ENCODE results near the gene MKX.

The MKX gene

GRCh38 chr10:27745732-27746396 is at the start of gene MKX:
TSS of gene MKX (minus strand) at chr10:27745819. CDS start at chr10:27743415, 2,404 bp downstream.
- DNase-seq, result peak; percentile 27 to 28

GRCh38 chr10:27794157-27794556 is 48.5 kb upstream of the MKX start:
- peak in 1 of 2 experiments; percentile 14 for DNase-seq

- DNase-seq, result no peak
Observed at GRCh38 chr10:27792216-27792615, 46.6 kb upstream of the MKX start.

GRCh38 chr10:27784272-27784671 is 38.7 kb upstream of the MKX start:
- no peak for DNase-seq

GRCh38 chr10:27783660-27784059 is 38.0 kb upstream of the MKX start:
- peak in 1 of 2 experiments; percentile 18 for DNase-seq

- no peak for DNase-seq
Observed at GRCh38 chr10:27779462-27780015, 33.9 kb upstream of the MKX start.

GRCh38 chr10:27774831-27775230 is 29.2 kb upstream of the MKX start:
- peak in 1 of 2 experiments; percentile 5 for DNase-seq

GRCh38 chr10:27771231-27771630 is 25.6 kb upstream of the MKX start:
- DNase-seq, result no peak

GRCh38 chr10:27770181-27770580 is 24.6 kb upstream of the MKX start:
- DNase-seq, result no peak

- no peak for DNase-seq
Observed at GRCh38 chr10:27760867-27761266, 15.2 kb upstream of the MKX start.

GRCh38 chr10:27759483-27760272 is 14.1 kb upstream of the MKX start:
- no peak for DNase-seq

- no peak for DNase-seq
Observed at GRCh38 chr10:27752673-27753237, 7.1 kb upstream of the MKX start.

- DNase-seq, result no peak
Observed at GRCh38 chr10:27748601-27749000, 3.0 kb upstream of the MKX start.

GRCh38 chr10:27747096-27747451 is 1.5 kb upstream of the MKX start:
- DNase-seq, result no peak

GRCh38 chr10:27746397-27747095 is 927 bp upstream of the MKX start:
- no peak for DNase-seq

- peak in 1 of 2 experiments; percentile 11 for DNase-seq
Observed at GRCh38 chr10:27744802-27745731, 552 bp downstream of the MKX start.

- DNase-seq, result peak in 1 of 2 experiments; percentile 4
Observed at GRCh38 chr10:27743877-27744801, 1.5 kb downstream of the MKX start.

GRCh38 chr10:27743012-27743876 is 2.4 kb downstream of the MKX start:
- DNase-seq, result peak in 1 of 2 experiments; percentile 15

GRCh38 chr10:27742195-27743011 is 3.2 kb downstream of the MKX start:
- DNase-seq, result peak in 1 of 2 experiments; percentile 55
